ENCODE results near the gene CFH.

Gene CFH

DNA sequence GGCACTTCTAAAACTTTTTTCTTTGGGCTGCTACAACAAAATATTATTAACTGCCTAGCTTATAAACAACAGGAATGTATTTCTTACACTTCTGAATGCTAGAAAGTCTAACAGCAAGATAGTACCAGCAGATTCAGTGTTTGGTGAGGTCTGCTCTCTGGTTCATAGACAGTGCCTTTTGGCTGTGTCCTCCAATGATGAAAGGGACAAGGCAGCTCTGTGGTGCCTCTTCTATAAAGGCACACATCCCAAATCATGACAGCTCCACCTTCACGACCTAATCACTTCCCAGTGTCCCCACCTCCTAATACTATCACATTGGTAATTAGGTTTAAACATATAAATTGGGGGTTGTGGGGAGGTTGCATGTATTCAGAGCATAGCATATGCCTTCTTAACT lies 9.5 kb downstream of the CFH start:
- Histone ChIP-seq H3K27me3 (ENCODE audit: insufficient read depth, low read depth) (no peaks in the 10 kb centered on the region), H3K4me1 (ENCODE audit: low read depth, poor library complexity, severe bottlenecking) (peaks cover 3% of the 10 kb centered on the region), H2AFZ (ENCODE audit: low read depth) (no peak overlapping the region), H4K20me1 (ENCODE audit: insufficient read depth) (no peaks in the 10 kb centered on the region), H3K27ac (no peak overlapping the region), H3K79me2 (ENCODE audit: insufficient read depth, low read depth) (no peaks in the 10 kb centered on the region), H3K4me2 (no peak overlapping the region), H3K4me3 (IDR thresholded peaks at IDR 0.05; ENCODE audit: insufficient read depth, low read depth, low read length) (no peak overlapping the region), H3K36me3 (ENCODE audit: insufficient read depth) (no peaks in the 10 kb centered on the region), H3K9ac (no peak overlapping the region)
- TF ChIP-seq, protein P1, sequence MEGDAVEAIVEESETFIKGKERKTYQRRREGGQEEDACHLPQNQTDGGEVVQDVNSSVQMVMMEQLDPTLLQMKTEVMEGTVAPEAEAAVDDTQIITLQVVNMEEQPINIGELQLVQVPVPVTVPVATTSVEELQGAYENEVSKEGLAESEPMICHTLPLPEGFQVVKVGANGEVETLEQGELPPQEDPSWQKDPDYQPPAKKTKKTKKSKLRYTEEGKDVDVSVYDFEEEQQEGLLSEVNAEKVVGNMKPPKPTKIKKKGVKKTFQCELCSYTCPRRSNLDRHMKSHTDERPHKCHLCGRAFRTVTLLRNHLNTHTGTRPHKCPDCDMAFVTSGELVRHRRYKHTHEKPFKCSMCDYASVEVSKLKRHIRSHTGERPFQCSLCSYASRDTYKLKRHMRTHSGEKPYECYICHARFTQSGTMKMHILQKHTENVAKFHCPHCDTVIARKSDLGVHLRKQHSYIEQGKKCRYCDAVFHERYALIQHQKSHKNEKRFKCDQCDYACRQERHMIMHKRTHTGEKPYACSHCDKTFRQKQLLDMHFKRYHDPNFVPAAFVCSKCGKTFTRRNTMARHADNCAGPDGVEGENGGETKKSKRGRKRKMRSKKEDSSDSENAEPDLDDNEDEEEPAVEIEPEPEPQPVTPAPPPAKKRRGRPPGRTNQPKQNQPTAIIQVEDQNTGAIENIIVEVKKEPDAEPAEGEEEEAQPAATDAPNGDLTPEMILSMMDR (conservative IDR thresholded peaks at IDR 0.05; ENCODE audit: low read depth, low read length) = no peak

DNA sequence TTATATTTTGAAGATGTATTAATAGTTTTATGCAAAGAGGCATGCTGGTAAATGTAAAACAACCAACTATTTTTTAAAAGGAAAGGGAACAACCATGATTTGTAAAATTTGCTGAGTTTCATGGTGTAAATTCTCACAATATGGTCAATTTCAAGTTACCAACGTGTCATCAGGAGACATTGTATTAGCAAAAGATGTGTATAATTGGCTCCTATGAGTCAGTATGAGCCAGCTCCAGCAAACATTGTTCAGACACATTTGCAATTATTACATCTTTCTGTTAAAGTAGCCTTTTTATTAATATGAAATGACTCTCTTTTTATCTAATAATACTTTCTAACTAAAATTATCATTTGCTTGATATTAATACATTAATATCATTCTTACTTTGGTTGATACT lies 15.3 kb downstream of the CFH start:
- TF ChIP-seq, protein P1 (conservative IDR thresholded peaks at IDR 0.05; ENCODE audit: low read depth, low read length) = no peak
- no peak overlapping the region for H3K4me3 ChIP-seq (IDR thresholded peaks at IDR 0.05; ENCODE audit: insufficient read depth, low read depth, low read length)
- H3K27ac ChIP-seq = no peak overlapping the region

DNA sequence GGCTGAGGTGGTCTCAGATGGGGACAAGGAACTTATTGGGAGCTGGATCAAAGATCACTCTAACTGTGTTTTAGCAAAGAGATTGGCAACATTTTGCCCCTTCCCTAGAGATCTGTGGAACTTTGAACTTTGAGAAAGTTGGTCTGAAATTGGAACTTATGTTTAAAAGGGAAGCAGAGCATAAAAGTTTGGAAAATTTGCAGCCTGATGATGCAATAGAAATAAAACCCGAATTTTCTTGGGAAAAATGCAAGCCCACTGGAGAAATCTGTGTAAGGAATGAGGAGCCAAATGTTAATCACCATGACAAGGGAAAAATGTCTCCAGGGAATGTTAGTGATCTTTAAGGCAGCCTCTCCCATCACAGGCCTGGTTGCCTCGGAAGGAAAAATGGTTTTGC lies 17.2 kb downstream of the CFH start:
- TF ChIP-seq, protein P1 (conservative IDR thresholded peaks at IDR 0.05; ENCODE audit: low read depth, low read length) = no peak
- no peak overlapping the region for H3K27ac ChIP-seq
- no peaks in the 10 kb centered on the region for H4K20me1 ChIP-seq (ENCODE audit: insufficient read depth)
- H3K4me2 ChIP-seq = no peak overlapping the region
- H3K4me3 ChIP-seq (IDR thresholded peaks at IDR 0.05; ENCODE audit: insufficient read depth, low read depth, low read length) = no peak overlapping the region
- no peak overlapping the region for H2AFZ ChIP-seq (ENCODE audit: low read depth)
- no peaks in the 10 kb centered on the region for H3K4me1 ChIP-seq (ENCODE audit: low read depth, poor library complexity, severe bottlenecking)
- no peaks in the 10 kb centered on the region for H3K36me3 ChIP-seq (ENCODE audit: insufficient read depth)
- H3K27me3 ChIP-seq (ENCODE audit: insufficient read depth, low read depth) = no peaks in the 10 kb centered on the region
- H3K9ac ChIP-seq = no peak overlapping the region
- H3K79me2 ChIP-seq (ENCODE audit: insufficient read depth, low read depth) = no peaks in the 10 kb centered on the region

More for the DNA sequence above, 15.3 kb downstream of the CFH start:
- Histone ChIP-seq H3K4me2 (no peak overlapping the region), H3K79me2 (ENCODE audit: insufficient read depth, low read depth) (no peaks in the 10 kb centered on the region), H3K9ac (no peak overlapping the region), H3K4me1 (ENCODE audit: low read depth, poor library complexity, severe bottlenecking) (no peaks in the 10 kb centered on the region), H3K27me3 (ENCODE audit: insufficient read depth, low read depth) (no peaks in the 10 kb centered on the region), H4K20me1 (ENCODE audit: insufficient read depth) (no peaks in the 10 kb centered on the region), H3K36me3 (ENCODE audit: insufficient read depth) (no peaks in the 10 kb centered on the region), H2AFZ (ENCODE audit: low read depth) (no peak overlapping the region)

DNA sequence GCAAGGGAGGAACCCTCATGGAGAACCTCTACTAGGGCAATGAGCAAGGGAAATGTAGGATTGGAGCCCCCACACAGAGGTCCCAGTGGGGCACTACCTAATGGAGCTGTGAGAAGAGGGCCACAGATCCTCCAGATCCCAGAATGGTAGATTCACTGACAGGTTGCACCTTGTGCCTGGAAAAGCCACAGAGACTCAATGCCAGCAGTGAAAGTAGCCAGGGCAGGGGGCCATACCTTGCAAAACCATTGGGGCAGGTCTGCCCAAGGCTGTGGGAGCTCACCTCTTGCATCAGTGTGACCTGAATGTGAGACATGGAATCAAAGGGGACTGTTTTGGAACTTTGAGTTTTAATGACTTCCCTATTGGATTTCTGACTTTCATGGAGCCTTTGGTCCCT lies 17.9 kb downstream of the CFH start:
- Histone ChIP-seq H3K4me1 (ENCODE audit: low read depth, poor library complexity, severe bottlenecking) (no peaks in the 10 kb centered on the region), H3K27me3 (ENCODE audit: insufficient read depth, low read depth) (no peaks in the 10 kb centered on the region), H3K9ac (no peak overlapping the region), H4K20me1 (ENCODE audit: insufficient read depth) (no peaks in the 10 kb centered on the region), H3K4me3 (IDR thresholded peaks at IDR 0.05; ENCODE audit: insufficient read depth, low read depth, low read length) (no peak overlapping the region), H3K79me2 (ENCODE audit: insufficient read depth, low read depth) (no peaks in the 10 kb centered on the region), H2AFZ (ENCODE audit: low read depth) (no peak overlapping the region), H3K4me2 (no peak overlapping the region), H3K27ac (no peak overlapping the region), H3K36me3 (ENCODE audit: insufficient read depth) (no peaks in the 10 kb centered on the region)
- TF ChIP-seq, protein P1 (conservative IDR thresholded peaks at IDR 0.05; ENCODE audit: low read depth, low read length) = no peak
